ENCODE measurements around the gene COX15. TPM values are rescaled to one million over a fixed set of nuclear protein-coding genes. Genes with fewer than 3 reads are reported as not detected.
A peak's percentile ranks its signal among the peaks of the same experiment; 100 is the strongest.
"Not testable (repeated sequence)": the region's sequence is repeated elsewhere in the genome, so short reads cannot be mapped to it uniquely, and the experiment has no call there.

Gene COX15
- total and polyA plus RNA-seq, 4 experiments from 2014 or later: 26.0 to 32.1 (median 31.5) TPM

GRCh38 chr10:99742254-99742653 lies 10.3 kb upstream of the COX15 start:
- Mint-ChIP-seq H3K9me3 (peaks cover 0 to 24% (median 18%) of the 10 kb centered on the region in 8 donors), H3K27ac (no peak overlapping the region), H3K4me3 (no peak overlapping the region), H3K36me3 (peaks cover 79 to 87% of the 10 kb centered on the region in 2 donors), H3K4me1 (peaks cover 17 to 27% (median 22%) of the 10 kb centered on the region in 4 donors), H3K27me3 (no peaks in the 10 kb centered on the region)
- H3K9me3 ChIP-seq (ENCODE audit: control insufficient read depth in 1 of 2, low read length in 2 of 2): no peaks in the 10 kb centered on the region
- no peaks in the 10 kb centered on the region for H3K4me1 ChIP-seq (ENCODE audit: insufficient read depth, low read length)
- DNase-seq: no peak
- no peaks in the 10 kb centered on the region for H3K27me3 ChIP-seq (ENCODE audit: insufficient read depth, low read length)
- H3K27ac ChIP-seq (ENCODE audit: low read depth, low read length): no peak overlapping the region
- ChIA-PET CTCF (ENCODE audit: partially characterized antibody) (no interaction called here), POLR2A (ENCODE audit: partially characterized antibody) (no interaction called here)
- intact Hi-C loops (cut with micrococcal nuclease): no loop called here
- H3K4me3 ChIP-seq (ENCODE audit: low read length in 2 of 2): no peak overlapping the region
- H3K36me3 ChIP-seq (ENCODE audit: insufficient read depth, low read length): peaks cover 57% of the 10 kb centered on the region

GRCh38 chr10:99740933-99741559 lies 9.1 kb upstream of the COX15 start:
- Histone ChIP-seq H3K27me3 (ENCODE audit: insufficient read depth, low read length) (no peaks in the 10 kb centered on the region), H3K4me1 (ENCODE audit: insufficient read depth, low read length) (peaks cover 3% of the 10 kb centered on the region), H3K9me3 (ENCODE audit: control insufficient read depth in 1 of 2, low read length in 2 of 2) (no peaks in the 10 kb centered on the region), H3K36me3 (ENCODE audit: insufficient read depth, low read length) (peaks cover 55% of the 10 kb centered on the region), H3K27ac (ENCODE audit: low read depth, low read length) (no peak overlapping the region), H3K4me3 (ENCODE audit: low read length in 2 of 2) (no peak overlapping the region)
- Mint-ChIP-seq H3K27ac (no peak overlapping the region), H3K4me1 (peaks cover 16 to 29% (median 26%) of the 10 kb centered on the region in 4 donors), H3K9me3 (peaks cover 0 to 24% (median 18%) of the 10 kb centered on the region in 8 donors), H3K36me3 (peaks cover 83 to 84% of the 10 kb centered on the region in 2 donors), H3K4me3 (peak overlapping the region in 2 of 8 donors; percentile 35 to 59), H3K27me3 (no peaks in the 10 kb centered on the region)
- ChIA-PET POLR2A (ENCODE audit: partially characterized antibody) (interaction anchor here (2.1 kb wide), 1 partner anchor 9 kb away, joined by 17 read pairs; the partner anchor contains the start of genes COX15 and CUTC), CTCF (ENCODE audit: partially characterized antibody) (interaction anchor here (1.5 kb wide), 1 partner anchor 9 kb away, joined by 8 read pairs; the partner anchor contains the start of genes COX15 and CUTC)
- DNase-seq: no peak
- intact Hi-C loops (cut with micrococcal nuclease): no loop called here

GRCh38 chr10:99740260-99740659 lies 8.3 kb upstream of the COX15 start:
- H3K36me3 Mint-ChIP-seq: peaks cover 80 to 84% of the 10 kb centered on the region in 2 donors
- POLR2A ChIA-PET (ENCODE audit: partially characterized antibody): interaction anchor here (2.1 kb wide), 1 partner anchor 8 kb away, joined by 17 read pairs; the partner anchor contains the start of genes COX15 and CUTC
- no peak overlapping the region for H3K4me3 Mint-ChIP-seq
- peaks cover 0 to 24% (median 18%) of the 10 kb centered on the region in 8 donors for H3K9me3 Mint-ChIP-seq
- H3K27me3 Mint-ChIP-seq: no peaks in the 10 kb centered on the region
- peak in 1 of 5 donors; percentile 15 for DNase-seq
- no peak overlapping the region for H3K27ac Mint-ChIP-seq
- CTCF ChIA-PET (ENCODE audit: partially characterized antibody): no interaction called here
- intact Hi-C loops (cut with micrococcal nuclease): no loop called here
- Histone ChIP-seq H3K4me1 (ENCODE audit: insufficient read depth, low read length) (peaks cover 11% of the 10 kb centered on the region), H3K27me3 (ENCODE audit: insufficient read depth, low read length) (no peaks in the 10 kb centered on the region), H3K9me3 (ENCODE audit: control insufficient read depth in 1 of 2, low read length in 2 of 2) (no peaks in the 10 kb centered on the region), H3K4me3 (ENCODE audit: low read length in 2 of 2) (no peak overlapping the region), H3K36me3 (ENCODE audit: insufficient read depth, low read length) (peaks cover 55% of the 10 kb centered on the region), H3K27ac (ENCODE audit: low read depth, low read length) (no peak overlapping the region)
- peaks cover 21 to 35% (median 31%) of the 10 kb centered on the region in 4 donors for H3K4me1 Mint-ChIP-seq

GRCh38 chr10:99734111-99734510 lies 2.2 kb upstream of the COX15 start:
- ChIA-PET CTCF (ENCODE audit: partially characterized antibody) (interaction anchor here (0.6 kb wide), 1 partner anchor 801 kb away, joined by 3 read pairs; the partner anchor contains the start of gene HIF1AN), POLR2A (ENCODE audit: partially characterized antibody) (interaction anchor here (3.1 kb wide), 1 partner anchor 75 kb away, joined by 19 read pairs; the partner anchor contains the start of gene ENTPD7)
- peaks cover 44% of the 10 kb centered on the region for H3K4me1 ChIP-seq (ENCODE audit: insufficient read depth, low read length)
- H3K27me3 ChIP-seq (ENCODE audit: insufficient read depth, low read length); H3K27ac Mint-ChIP-seq; H3K9me3 Mint-ChIP-seq; DNase-seq; H3K9me3 ChIP-seq (ENCODE audit: control insufficient read depth in 1 of 2, low read length in 2 of 2); H3K27ac ChIP-seq (ENCODE audit: low read depth, low read length); H3K4me3 ChIP-seq (ENCODE audit: low read length in 2 of 2); H3K36me3 ChIP-seq (ENCODE audit: insufficient read depth, low read length); H3K27me3 Mint-ChIP-seq: not testable (repeated sequence)
- peak overlapping the region in 1 of 8 donors; percentile 26 for H3K4me3 Mint-ChIP-seq
- intact Hi-C loops (cut with micrococcal nuclease): loop anchor here (5.0 to 10.0 kb wide), 2 partner anchors 273 to 801 kb away; partner anchors contain the start of genes DNMBP and HIF1AN
- H3K4me1 Mint-ChIP-seq: peaks cover 25 to 60% (median 41%) of the 10 kb centered on the region in 4 donors
- H3K36me3 Mint-ChIP-seq: peaks cover 38 to 46% of the 10 kb centered on the region in 2 donors

GRCh38 chr10:99733366-99733765 lies 1.4 kb upstream of the COX15 start:
- no peaks in the 10 kb centered on the region for H3K9me3 Mint-ChIP-seq
- H3K4me3 Mint-ChIP-seq: peak overlapping the region; percentile 58 to 99 (median 74)
- DNase-seq: peak in 1 of 5 donors; percentile 26
- H3K27me3 ChIP-seq (ENCODE audit: insufficient read depth, low read length): no peaks in the 10 kb centered on the region
- peaks cover 33 to 42% of the 10 kb centered on the region in 2 donors for H3K36me3 Mint-ChIP-seq
- POLR2A ChIA-PET (ENCODE audit: partially characterized antibody): interaction anchor here (1.8 to 3.1 kb wide), 2 partner anchors 74 to 276 kb away, joined by 5 to 19 read pairs; partner anchors contain the start of genes DNMBP and ENTPD7
- peaks cover 27 to 60% (median 41%) of the 10 kb centered on the region in 4 donors for H3K4me1 Mint-ChIP-seq
- H3K4me3 ChIP-seq (ENCODE audit: low read length in 2 of 2): no peak overlapping the region
- no peaks in the 10 kb centered on the region for H3K27me3 Mint-ChIP-seq
- H3K36me3 ChIP-seq (ENCODE audit: insufficient read depth, low read length): peaks cover 8% of the 10 kb centered on the region
- H3K9me3 ChIP-seq (ENCODE audit: control insufficient read depth in 1 of 2, low read length in 2 of 2): no peaks in the 10 kb centered on the region
- peaks cover 44% of the 10 kb centered on the region for H3K4me1 ChIP-seq (ENCODE audit: insufficient read depth, low read length)
- CTCF ChIA-PET (ENCODE audit: partially characterized antibody): interaction anchor here (1.3 to 1.8 kb wide), 4 partner anchors 12 to 74 kb away, joined by 3 to 6 read pairs (median 5); partner anchors contain the start of gene ENTPD7
- intact Hi-C loops (cut with micrococcal nuclease): loop anchor here (2.0 to 10.0 kb wide), 3 partner anchors 75 to 801 kb away; partner anchors contain the start of genes DNMBP, ENTPD7 and HIF1AN
- H3K27ac Mint-ChIP-seq: peak overlapping the region in 2 of 7 donors; percentile 70 to 97
- no peak overlapping the region for H3K27ac ChIP-seq (ENCODE audit: low read depth, low read length)

- DNase-seq: no peak
- H3K9me3 Mint-ChIP-seq: no peaks in the 10 kb centered on the region
- Histone ChIP-seq H3K4me3 (ENCODE audit: low read length in 2 of 2) (peak overlapping the region; percentile 82 to 98), H3K27me3 (ENCODE audit: insufficient read depth, low read length) (no peaks in the 10 kb centered on the region), H3K36me3 (ENCODE audit: insufficient read depth, low read length) (peaks cover 8% of the 10 kb centered on the region), H3K4me1 (ENCODE audit: insufficient read depth, low read length) (peaks cover 44% of the 10 kb centered on the region), H3K9me3 (ENCODE audit: control insufficient read depth in 1 of 2, low read length in 2 of 2) (no peaks in the 10 kb centered on the region), H3K27ac (ENCODE audit: low read depth, low read length) (peak overlapping the region; percentile 91)
- peaks cover 20 to 52% (median 38%) of the 10 kb centered on the region in 4 donors for H3K4me1 Mint-ChIP-seq
- POLR2A ChIA-PET (ENCODE audit: partially characterized antibody): interaction anchor here (0.8 to 3.1 kb wide), 10 partner anchors 9 to 797 kb away, joined by 3 to 33 read pairs (median 6); partner anchors contain the start of genes DNMBP, ENTPD7, GOT1 and SLC25A28
- H3K27me3 Mint-ChIP-seq: no peaks in the 10 kb centered on the region
- H3K36me3 Mint-ChIP-seq: peaks cover 37 to 38% of the 10 kb centered on the region in 2 donors
- intact Hi-C loops (cut with micrococcal nuclease): loop anchor here (1.0 to 10.0 kb wide), 7 partner anchors 73 to 1597 kb away; partner anchors contain the start of genes DNMBP, ENTPD7, GOT1 and HIF1AN
- H3K27ac Mint-ChIP-seq: peak overlapping the region; percentile 97 to 100 (median 99)
- CTCF ChIA-PET (ENCODE audit: partially characterized antibody): interaction anchor here (1.3 to 3.2 kb wide), 7 partner anchors 10 to 119 kb away, joined by 3 to 8 read pairs (median 5); partner anchors contain the start of gene ENTPD7
- peak overlapping the region; percentile 97 to 100 (median 100) for H3K4me3 Mint-ChIP-seq
Measured at GRCh38 chr10:99731306-99732032, 458 bp downstream of the COX15 start.

All from CD4-positive, alpha-beta memory T cell (primary cell).